GM12891 (cell line): ENCODE results near the gene ARHGEF1.

ENCODE experiments used
- POLR2A ChIP-seq: IDR thresholded peaks from 2 replicates; pipeline ENCODE4 v1.6.1; 2011; ENCODE audit warnings: low read depth, low read length, control low read depth
- POU2F2 ChIP-seq: IDR thresholded peaks from 2 replicates; pipeline ENCODE4 v1.6.1; 2011; ENCODE audit warnings: low read depth, mild to moderate bottlenecking, control low read depth, low read length, moderate library complexity

DNA sequence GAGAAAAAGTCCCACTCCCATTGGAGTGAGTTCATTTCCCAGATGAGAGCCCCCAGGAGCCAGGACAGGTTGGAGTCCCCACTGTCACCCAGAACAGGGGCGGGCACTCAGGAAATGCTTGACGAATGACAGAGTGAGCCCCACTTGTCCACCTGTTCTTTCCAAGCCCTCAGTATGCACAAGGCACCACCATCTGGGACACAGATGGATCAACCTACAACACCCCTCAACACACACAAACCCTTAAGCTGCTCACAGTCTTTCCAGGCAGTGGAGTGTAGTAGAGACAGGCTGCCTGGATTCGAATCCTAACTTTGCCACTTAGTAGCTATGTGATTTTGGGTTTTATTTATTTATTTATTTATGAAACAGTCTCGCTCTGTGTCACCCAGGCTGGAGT is 8.0 kb downstream of the ARHGEF1 start:
- TF ChIP-seq POU2F2 (no peak), POLR2A (no peak)
